K562 (cell line): ENCODE data around the gene SYF2. TPM values are rescaled to one million over a fixed set of nuclear protein-coding genes. Genes with fewer than 3 reads are reported as not detected.
A peak's percentile ranks its signal among the peaks of the same experiment; 100 is the strongest.

ENCODE experiments used
- ADNP ChIP-seq: fragments of 200-800 bp; sonication (Bioruptor generic); IDR thresholded peaks from 2 replicates; pipeline ENCODE4 v1.6.1; 2016; ENCODE audit warnings: missing genetic modification characterization, missing compliant biosample characterization
- BCL6 ChIP-seq: fragments of 250-450 bp; sonication (Bioruptor Pico); IDR thresholded peaks from 2 replicates; pipeline ENCODE4 v1.4.0; 2020
- CCAR2 ChIP-seq: fragments of 200-400 bp; formaldehyde crosslinking; IDR thresholded peaks from 2 replicates; pipeline ENCODE4 v1.6.1; 2017; ENCODE audit warnings: mild to moderate bottlenecking, low read depth, low read length
- CHCHD3 ChIP-seq: fragments of 250-450 bp; sonication (Bioruptor Pico); IDR thresholded peaks from 2 replicates; pipeline ENCODE4 v2.1.2; 2022; ENCODE audit warnings: mild to moderate bottlenecking
- CREB1 ChIP-seq, 2 experiments: sonication (generic) in 1 of 2; formaldehyde crosslinking in 1 of 2; IDR thresholded peaks; 2 replicates each; pipeline versions ENCODE4 v1.6.1 to v1.8.0; 2012 to 2022; ENCODE audit warnings: inconsistent platforms in 1 of 2, mild to moderate bottlenecking in 1 of 2, missing genetic modification reagents in 1 of 2, moderate library complexity in 1 of 2
- CREBBP ChIP-seq: IDR thresholded peaks from one replicate; pipeline ENCODE4 v1.6.1; 2012; ENCODE audit warnings: low read depth, mild to moderate bottlenecking, control low read depth, inconsistent platforms, low read length
- ELF4 ChIP-seq: fragments of 450-650 bp; formaldehyde crosslinking; IDR thresholded peaks from 2 replicates; pipeline ENCODE4 v1.4.0; 2022; ENCODE audit warnings: missing genetic modification characterization
- EZH2 ChIP-seq: IDR thresholded peaks from 2 replicates; pipeline ENCODE4 v1.6.1; 2012; ENCODE audit warnings: low read depth, mild to moderate bottlenecking, inconsistent platforms, low read length, borderline replicate concordance
- FOSL1 ChIP-seq: fragments of 200-800 bp; sonication (Bioruptor generic); conservative IDR thresholded peaks from 2 replicates; pipeline ENCODE4 v1.6.1; 2016; ENCODE audit warnings: missing genetic modification characterization, missing compliant biosample characterization
- FUS ChIP-seq: fragments of 200-400 bp; formaldehyde crosslinking; optimal IDR thresholded peaks from 2 replicates; pipeline ENCODE3; 2017; ENCODE audit warnings: low read depth, low read length
- GATA2 ChIP-seq: sonication (generic); formaldehyde crosslinking; IDR thresholded peaks from 2 replicates; pipeline ENCODE4 v1.4.0; 2020; ENCODE audit warnings: mild to moderate bottlenecking, missing genetic modification reagents
- GTF2F1 ChIP-seq: IDR thresholded peaks from 2 replicates; pipeline ENCODE4 v1.6.1; 2011; ENCODE audit warnings: low read depth, low read length, improper control_type of control experiment
- HDAC6 ChIP-seq: IDR thresholded peaks from 2 replicates; pipeline ENCODE4 v1.6.1; 2012; ENCODE audit warnings: low read depth, mild to moderate bottlenecking, control low read depth, inconsistent platforms, low read length, moderate library complexity
- MAFK ChIP-seq: IDR thresholded peaks from 2 replicates; pipeline ENCODE4 v1.6.1; 2011; ENCODE audit warnings: low read length, improper control_type of control experiment
- MCM7 ChIP-seq, 2 experiments: fragments of 450-650 bp; IDR thresholded peaks; 2 replicates each; pipeline ENCODE4 v1.6.1; 2016 to 2018
- MEIS2 ChIP-seq: fragments of 450-650 bp; IDR thresholded peaks from 2 replicates; pipeline ENCODE4 v1.6.1; 2014; ENCODE audit warnings: mild to moderate bottlenecking; ENCODE audit not compliant: partially characterized antibody
- NFIC ChIP-seq: fragments of 450-650 bp; IDR thresholded peaks from 2 replicates; pipeline ENCODE4 v1.6.1; 2017; ENCODE audit warnings: mild to moderate bottlenecking, inconsistent platforms
- NR2C2 ChIP-seq, 2 experiments: fragments of 200-800 bp in 1 of 2; sonication (Bioruptor generic) in 1 of 2; sonication (generic) in 1 of 2; formaldehyde crosslinking in 1 of 2; IDR thresholded peaks; 2 replicates each; pipeline versions ENCODE4 v1.6.1 to v1.8.0; 2016 to 2022; ENCODE audit warnings: mild to moderate bottlenecking in 1 of 2, missing compliant biosample characterization in 1 of 2, missing genetic modification characterization in 1 of 2, missing genetic modification reagents in 1 of 2
- PHF21A ChIP-seq: fragments of 450-650 bp; IDR thresholded peaks from 2 replicates; pipeline ENCODE4 v1.6.1; 2017; ENCODE audit warnings: low read depth, borderline replicate concordance
- RUNX1 ChIP-seq: sonication (generic); IDR thresholded peaks from 2 replicates; pipeline ENCODE4 v1.6.1; 2016; ENCODE audit warnings: antibody characterized with exemption, low read depth
- SIX5 ChIP-seq, 2 experiments: IDR thresholded peaks; 2 replicates each; pipeline ENCODE4 v1.6.1; 2011; ENCODE audit warnings: low read length in 2 of 2, borderline replicate concordance in 1 of 2, low read depth in 1 of 2, mild to moderate bottlenecking in 1 of 2, moderate library complexity in 1 of 2; ENCODE audit not compliant: insufficient read depth in 1 of 2
- TARDBP ChIP-seq: fragments of 450-650 bp; IDR thresholded peaks from 2 replicates; pipeline ENCODE4 v1.6.1; 2016
- YY1 ChIP-seq, 3 experiments: IDR thresholded peaks; 2 replicates each; pipeline ENCODE4 v1.6.1; 2011; ENCODE audit warnings: low read length in 2 of 3, mild to moderate bottlenecking in 2 of 3, moderate library complexity in 2 of 3, borderline replicate concordance in 1 of 3, control low read depth in 1 of 3, low read depth in 1 of 3; ENCODE audit not compliant: insufficient read depth in 3 of 3, insufficient replicate concordance in 2 of 3, control insufficient read depth in 1 of 3, insufficient read length in 1 of 3; ENCODE audit errors: extremely low read depth in 1 of 3
- ZBTB12 ChIP-seq: fragments of 250-450 bp; sonication (Bioruptor Pico); IDR thresholded peaks from 2 replicates; pipeline ENCODE4 v1.4.0; 2020
- ZC3H4 ChIP-seq: sonication (generic); formaldehyde crosslinking; IDR thresholded peaks from 2 replicates; pipeline ENCODE4 v1.9.0; 2021; ENCODE audit warnings: missing genetic modification reagents, borderline replicate concordance
- ZNF197 ChIP-seq: fragments of 200-800 bp; sonication (Bioruptor generic); IDR thresholded peaks from 2 replicates; pipeline ENCODE4 v1.6.1; 2016; ENCODE audit warnings: low read depth, missing genetic modification characterization, missing compliant biosample characterization
- ZNF23 ChIP-seq: fragments of 250-450 bp; sonication (Bioruptor Pico); IDR thresholded peaks from 2 replicates; pipeline ENCODE4 v1.4.0; 2020; ENCODE audit warnings: mild to moderate bottlenecking
- ZNF589 ChIP-seq: fragments of 200-800 bp; sonication (Bioruptor generic); IDR thresholded peaks from 2 replicates; pipeline ENCODE4 v1.6.1; 2016; ENCODE audit warnings: low read depth, missing genetic modification characterization, missing compliant biosample characterization
- ZNF830 ChIP-seq: fragments of 250-450 bp; sonication (Bioruptor Pico); IDR thresholded peaks from 2 replicates; pipeline ENCODE4 v1.5.0; 2021; ENCODE audit warnings: mild to moderate bottlenecking
- polyA plus RNA-seq, 8 experiments: library from polyadenylated mRNA; depleted of rRNA in 4 of 8; stranded (reverse) in 5 of 8; unstranded in 3 of 8; fragments of >200 nt; fragmentation: Nextera tagmentation in 2 of 8; fragmentation: Illumina TruSeq in 1 of 8; extraction: Ambion mirVana in 2 of 8; extraction: Trizol in 1 of 8; gene quantifications; 2 replicates each; pipeline versions ENCODE4 v1.2.1 to v1.2.3, GENCODE V29; 2011 to 2014; ENCODE audit warnings: inconsistent platforms in 1 of 8, missing spikeins in 1 of 8
- total RNA-seq, 7 experiments: library from RNA; depleted of rRNA in 6 of 7; stranded (reverse); fragments of >200 nt in 6 of 7; fragmentation: Illumina TruSeq in 2 of 7; extraction: Trizol in 2 of 7; gene quantifications; 2 replicates each; pipeline versions ENCODE4 v1.2.1 to v1.2.3, GENCODE V29; 2011 to 2021; ENCODE audit warnings: low replicate concordance in 1 of 7

SYF2 gene
- total and polyA plus RNA-seq, 9 of the 15 experiments (the other 6 are each of a cell fraction or from before 2014, with no cell fraction given) = 20.9 to 69.0 (median 43.2) TPM

- TF ChIP-seq GTF2F1 (no peak), RUNX1 (peak; percentile 60; the same call in 1 of the 2 replicates), FOSL1 (tag) (peak; percentile 66), MCM7 (IDR thresholded peaks at IDR 0.05) (no peak), ZBTB12 (CRISPR knock-in tag) (no peak), YY1 (IDR thresholded peaks at IDR 0.05; ENCODE audit: borderline replicate concordance in 1 of 3, control insufficient read depth in 1 of 3, extremely low read depth in 1 of 3, insufficient read depth in 3 of 3, insufficient read length in 1 of 3, insufficient replicate concordance in 2 of 3, low read depth in 1 of 3, low read length in 2 of 3) (no peak), ZNF23 (CRISPR knock-in tag) (no peak), PHF21A (no peak), TARDBP (no peak), ADNP (tag) (peak; percentile 46; the same call in 1 of the 2 replicates), CCAR2 (no peak), EZH2 (no peak), MEIS2 (peak; percentile 25), NR2C2 (CRISPR knock-in tag; IDR thresholded peaks at IDR 0.05) (peak; percentile 91), NR2C2 (tag; IDR thresholded peaks at IDR 0.05) (peak; percentile 98), BCL6 (CRISPR knock-in tag) (no peak), ZNF830 (CRISPR knock-in tag) (peak; percentile 86; the same call in 1 of the 2 replicates), SIX5 (IDR thresholded peaks at IDR 0.05; ENCODE audit: borderline replicate concordance in 1 of 2, insufficient read depth in 1 of 2, low read depth in 1 of 2, low read length in 2 of 2) (no peak), CREBBP (no peak), CREB1 (IDR thresholded peaks at IDR 0.05) (peak; percentile 48; the same call in 1 of the 2 replicates), CREB1 (CRISPR knock-in tag; IDR thresholded peaks at IDR 0.05) (peak; percentile 53; the same call in 1 of the 2 replicates), NFIC (0 out of 2 replicates have a peak, but pooled peaks have one; percentile 60), FUS (no peak), ZNF197 (CRISPR knock-in tag) (no peak), ZNF589 (CRISPR knock-in tag) (0 out of 2 replicates have a peak, but pooled peaks have one; percentile 47), MAFK (no peak), GATA2 (CRISPR knock-in tag) (peak; percentile 54; the same call in 1 of the 2 replicates), HDAC6 (no peak), ZC3H4 (CRISPR knock-in tag) (no peak; the same call in 1 of the 2 replicates), CHCHD3 (CRISPR knock-in tag) (no peak), ELF4 (CRISPR knock-in tag) (peak; percentile 5; the same call in 1 of the 2 replicates)
Measured at GRCh38 chr1:25232866-25233784, 823 bp upstream of the SYF2 start (continued).
